SK-MEL-5 (cell line): ENCODE measurements around the gene EIF3F. TPM values are rescaled to one million over a fixed set of nuclear protein-coding genes. Genes with fewer than 3 reads are reported as not detected.

Experiments used
- DNase-seq: peaks from one replicate; pipeline ENCODE4 v3.0.0-alpha.2; 2016; ENCODE audit warnings: low read depth, low spot score
- in situ Hi-C: cut with HindIII; loops from 2 replicates; pipeline ENCODE4 v1.10.0; 2016; ENCODE audit warnings: low sequenced_read_pairs, high pct_unique_total_duplicates, low pct_unique_long_range_greater_than_20kb
- polyA plus RNA-seq, 2 experiments: library from polyadenylated mRNA; depleted of rRNA; stranded (reverse); fragments of >200 nt; gene quantifications; 2 replicates each; pipeline ENCODE4 v1.2.3, GENCODE V29; 2015
- total RNA-seq: library from RNA; depleted of rRNA; stranded (reverse); fragments of >200 nt; shearing (Covaris generic); gene quantifications from 2 replicates; pipeline ENCODE4 v1.2.3, GENCODE V29; 2014; rRNA removed

EIF3F gene, protein sequence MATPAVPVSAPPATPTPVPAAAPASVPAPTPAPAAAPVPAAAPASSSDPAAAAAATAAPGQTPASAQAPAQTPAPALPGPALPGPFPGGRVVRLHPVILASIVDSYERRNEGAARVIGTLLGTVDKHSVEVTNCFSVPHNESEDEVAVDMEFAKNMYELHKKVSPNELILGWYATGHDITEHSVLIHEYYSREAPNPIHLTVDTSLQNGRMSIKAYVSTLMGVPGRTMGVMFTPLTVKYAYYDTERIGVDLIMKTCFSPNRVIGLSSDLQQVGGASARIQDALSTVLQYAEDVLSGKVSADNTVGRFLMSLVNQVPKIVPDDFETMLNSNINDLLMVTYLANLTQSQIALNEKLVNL
- total RNA-seq, result 307 and 378 TPM in 2 replicates
- polyA plus RNA-seq (2015; cell fraction: cytosol; rRNA removed), result 488 and 548 TPM in 2 replicates
- 144 and 159 TPM in 2 replicates for polyA plus RNA-seq (2015; cell fraction: nucleus; rRNA removed)

DNA sequence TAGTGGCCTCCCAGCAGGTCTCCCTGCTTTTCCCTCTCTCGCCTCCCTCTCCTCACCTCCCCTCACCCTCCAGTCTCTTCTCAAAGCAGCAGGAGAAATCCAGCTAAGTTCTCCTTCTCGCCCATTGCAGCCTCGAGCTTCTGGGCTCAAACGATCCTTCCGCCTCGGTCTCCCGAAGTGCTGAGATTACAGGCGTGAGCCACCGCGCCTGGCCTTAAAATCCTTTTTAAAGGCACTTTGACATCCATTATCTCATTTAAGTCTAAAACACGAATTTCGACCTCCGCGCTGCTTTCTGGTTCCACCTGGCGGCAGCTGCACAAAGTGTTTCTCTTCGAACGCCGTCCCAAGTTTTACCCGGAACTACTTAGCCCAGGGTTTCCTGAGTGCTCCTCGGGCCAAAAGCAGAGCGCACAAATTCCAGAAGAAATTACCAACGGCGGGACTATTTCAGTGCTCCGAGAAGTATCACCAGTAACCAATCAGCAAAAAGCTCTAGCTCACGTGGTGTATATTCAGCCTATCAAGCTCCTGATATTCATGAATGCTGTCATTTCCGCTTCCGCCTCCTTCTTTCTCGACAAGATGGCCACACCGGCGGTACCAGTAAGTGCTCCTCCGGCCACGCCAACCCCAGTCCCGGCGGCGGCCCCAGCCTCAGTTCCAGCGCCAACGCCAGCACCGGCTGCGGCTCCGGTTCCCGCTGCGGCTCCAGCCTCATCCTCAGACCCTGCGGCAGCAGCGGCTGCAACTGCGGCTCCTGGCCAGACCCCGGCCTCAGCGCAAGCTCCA is at the start of gene EIF3F:
TSS of gene EIF3F (plus strand) at position 570 of the 792 bp plus-strand sequence. CDS start at position 586, 16 bp downstream.
- DNase-seq, result peak; percentile 99
- in situ Hi-C loops, result no loop called here

DNA sequence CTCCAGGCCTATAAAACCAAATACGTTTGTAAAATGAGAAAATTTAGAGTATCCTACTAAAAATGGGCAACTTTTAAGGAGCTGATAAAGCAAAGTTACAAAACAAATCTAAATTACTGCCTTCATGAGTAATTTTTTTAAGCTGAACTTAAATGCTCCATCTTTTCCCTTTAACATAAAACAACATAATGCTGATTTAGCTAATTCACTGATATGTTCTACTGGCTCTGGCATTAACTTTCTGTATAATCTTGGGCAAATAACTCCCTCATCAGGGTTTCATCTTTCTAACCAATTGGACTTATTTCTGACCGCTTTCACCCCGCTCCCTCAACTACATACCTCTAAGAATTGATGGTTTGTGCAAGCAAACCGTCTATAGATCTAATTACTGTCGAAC is 46.0 kb upstream of the EIF3F start:
- no peak for DNase-seq
- in situ Hi-C loops, result no loop called here

DNA sequence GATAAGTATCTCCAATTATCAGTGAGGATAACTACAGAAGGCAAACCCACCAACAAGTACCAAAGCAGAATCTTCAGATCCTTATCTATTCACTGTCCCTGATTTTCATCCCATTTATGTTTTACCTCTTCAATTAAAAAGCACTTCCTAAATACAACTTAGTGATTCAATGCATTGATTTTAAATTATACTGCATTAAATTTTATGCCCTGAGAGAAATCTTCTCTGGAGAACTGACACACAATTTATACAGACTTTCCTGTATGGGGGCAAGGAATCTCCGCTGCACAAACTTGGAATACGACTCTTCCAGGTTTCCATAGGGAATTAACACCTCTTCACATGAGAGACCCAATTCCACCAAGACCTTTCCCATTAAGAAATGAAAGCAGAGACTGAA is 45.5 kb upstream of the EIF3F start, which contains the start of gene OR10A3:
TSS of gene OR10A3 (minus strand) at position 101 of the 400 bp plus-strand sequence. CDS start 2,188 bp downstream, outside the sequence.
- in situ Hi-C loops, result no loop called here
- no peak for DNase-seq

DNA sequence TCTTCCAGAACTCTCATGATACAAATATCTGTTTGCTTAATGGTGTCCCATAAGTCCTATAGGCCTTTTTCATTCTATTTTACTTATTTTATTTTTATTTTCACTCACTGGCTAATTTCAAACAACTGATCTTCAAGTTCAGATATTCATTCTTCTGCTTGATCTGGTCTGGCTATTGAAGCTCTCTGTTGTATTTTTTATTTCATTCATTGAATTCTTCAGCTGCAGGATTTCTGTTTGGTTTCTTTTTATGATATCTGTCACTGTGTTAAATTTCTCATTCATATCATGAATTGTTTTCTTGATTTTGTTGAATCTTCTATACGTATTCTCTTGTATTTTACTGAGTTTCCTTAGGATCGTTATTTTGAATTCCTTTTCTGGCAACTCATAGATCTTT is 43.0 kb upstream of the EIF3F start:
- no peak for DNase-seq
- in situ Hi-C loops, result no loop called here

DNA sequence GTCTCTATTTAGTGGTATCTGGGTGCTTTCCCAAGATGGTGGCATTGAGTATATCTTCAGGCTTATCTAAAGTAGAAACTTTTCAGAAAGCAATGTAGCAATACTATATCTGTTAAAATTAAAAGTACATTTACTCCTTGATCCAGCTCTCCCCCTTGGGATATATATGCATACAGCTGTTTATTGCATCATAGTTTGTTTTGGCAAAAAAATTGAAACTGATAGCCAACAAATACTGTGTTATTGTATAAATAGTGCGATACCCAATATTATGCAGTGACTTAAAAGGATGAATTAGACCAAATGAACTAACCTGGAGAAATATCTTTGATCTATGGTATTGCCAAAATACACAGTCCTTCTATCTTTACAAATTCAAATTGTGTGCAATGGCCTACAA is 37.2 kb upstream of the EIF3F start:
- DNase-seq, result no peak
- in situ Hi-C loops, result no loop called here

DNA sequence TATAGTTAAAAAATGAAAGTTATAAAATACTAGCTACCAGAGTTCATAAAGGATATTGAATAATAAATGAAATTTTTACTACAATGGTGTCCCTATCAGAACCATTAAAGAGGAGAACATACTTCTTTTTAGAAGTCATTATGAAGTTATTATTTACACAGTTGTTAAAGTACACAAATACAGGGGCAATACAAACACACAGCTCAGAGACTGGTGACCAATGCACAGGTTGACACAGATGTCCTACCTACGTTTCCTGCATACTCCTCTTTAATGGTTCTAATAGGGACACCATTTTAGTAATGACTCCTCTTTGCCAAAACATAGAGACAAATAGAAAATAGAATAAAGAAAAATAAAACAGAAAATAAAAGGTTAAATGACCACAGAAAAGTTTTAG is 31.9 kb upstream of the EIF3F start:
- in situ Hi-C loops, result no loop called here
- DNase-seq, result no peak

DNA sequence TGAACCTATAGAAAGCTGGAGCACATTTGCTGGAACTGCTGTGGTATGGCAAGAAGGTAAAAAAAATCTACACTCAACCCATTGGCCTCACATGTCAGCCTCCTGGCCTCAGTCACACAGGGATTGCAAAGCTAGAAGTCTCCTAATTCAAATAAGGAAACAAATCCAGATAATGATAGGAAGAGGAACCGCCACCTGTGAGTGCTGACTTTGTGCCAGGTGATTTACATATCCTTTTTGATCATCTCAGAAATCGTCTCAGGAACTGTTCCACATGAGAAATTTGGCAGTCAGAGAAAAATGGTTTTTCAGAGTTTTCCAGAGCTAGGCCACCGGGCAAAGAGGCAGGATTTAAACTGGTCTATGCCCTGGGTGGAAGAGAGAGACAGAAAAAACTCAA is 22.9 kb upstream of the EIF3F start:
- in situ Hi-C loops, result no loop called here

DNA sequence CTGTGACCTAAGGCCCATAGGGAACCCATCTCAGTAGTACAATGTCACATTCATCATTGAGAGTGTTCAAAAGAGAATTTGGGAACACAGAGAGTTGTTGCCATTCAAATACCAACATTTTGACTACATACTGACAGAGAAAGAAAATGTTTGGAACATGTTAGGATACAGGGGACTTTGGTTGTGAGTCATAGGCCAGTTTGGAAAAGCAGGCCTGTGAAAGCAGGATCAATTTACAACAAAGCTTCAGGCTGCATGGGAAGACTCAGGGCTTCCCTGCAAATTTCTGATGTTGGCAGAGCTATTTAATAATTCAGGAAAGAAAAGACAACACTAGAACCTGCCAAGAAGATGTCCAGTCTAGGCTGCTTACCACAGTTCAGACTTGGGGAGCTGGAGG is 22.3 kb upstream of the EIF3F start:
- in situ Hi-C loops, result no loop called here
- DNase-seq, result no peak

More for the DNA sequence above, 22.9 kb upstream of the EIF3F start:
- no peak for DNase-seq

DNA sequence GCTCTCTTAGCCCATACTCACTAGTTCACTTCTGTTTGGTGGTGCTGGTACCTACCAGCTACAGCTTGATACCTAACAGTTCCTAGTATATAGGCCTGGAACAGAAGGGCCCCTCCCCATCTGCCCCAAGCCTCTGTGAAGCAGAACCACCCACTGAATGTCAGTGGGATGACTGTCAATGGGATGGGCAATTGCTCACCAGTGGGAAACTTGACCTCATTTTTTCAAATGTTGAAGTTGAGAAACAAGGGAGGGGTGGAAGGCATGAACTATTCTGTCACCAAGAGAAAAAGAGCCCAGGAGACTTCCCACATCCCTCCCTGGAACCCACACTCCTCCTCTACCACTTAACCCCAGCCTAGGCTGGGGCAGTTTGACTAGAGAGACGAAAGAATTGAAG is 21.8 kb upstream of the EIF3F start, which contains the start of gene NLRP10:
TSS of gene NLRP10 (minus strand) at position 62 of the 400 bp plus-strand sequence. CDS start 1,952 bp downstream, outside the sequence.
- no peak for DNase-seq
- in situ Hi-C loops, result no loop called here

DNA sequence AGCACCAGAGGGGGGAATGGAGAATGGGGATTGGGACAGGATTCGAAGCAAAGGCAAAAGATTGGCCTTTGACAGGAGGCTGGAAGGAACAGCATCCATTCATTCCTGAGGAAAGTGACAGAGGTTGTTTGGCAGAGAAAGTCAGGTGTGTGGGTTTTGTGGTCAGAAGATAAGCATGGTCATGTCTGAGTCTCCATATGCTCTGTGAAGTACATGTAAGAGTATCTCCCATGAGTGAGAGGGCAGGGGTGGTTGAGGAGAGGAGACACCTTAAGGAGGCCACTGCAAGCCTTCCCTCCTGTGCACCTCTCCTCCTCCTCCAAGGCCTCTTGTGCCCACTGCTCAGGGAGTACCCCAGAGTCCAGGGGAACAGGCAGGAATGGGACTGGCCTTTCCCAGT is 20.0 kb upstream of the EIF3F start:
- no peak for DNase-seq
- in situ Hi-C loops, result no loop called here

DNA sequence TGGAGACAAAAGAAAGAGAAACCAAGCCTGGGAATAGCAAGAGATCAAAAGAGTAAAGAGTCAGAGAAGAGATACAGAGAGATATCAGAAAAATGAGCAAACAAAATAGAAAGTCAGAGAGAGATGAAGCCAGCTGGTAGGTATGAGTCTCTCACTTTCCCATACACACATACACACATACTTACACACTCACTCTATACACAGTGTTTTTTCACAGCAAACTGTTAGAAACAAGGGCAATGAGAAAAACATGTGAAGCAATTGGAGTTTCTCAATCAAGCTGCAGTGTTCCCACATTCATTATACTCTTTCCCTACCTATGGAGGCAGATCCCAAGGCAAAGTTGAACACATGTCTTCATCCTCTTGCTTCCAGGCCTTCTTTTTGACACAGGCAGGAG is 19.3 kb upstream of the EIF3F start:
- no peak for DNase-seq
- in situ Hi-C loops, result no loop called here

DNA sequence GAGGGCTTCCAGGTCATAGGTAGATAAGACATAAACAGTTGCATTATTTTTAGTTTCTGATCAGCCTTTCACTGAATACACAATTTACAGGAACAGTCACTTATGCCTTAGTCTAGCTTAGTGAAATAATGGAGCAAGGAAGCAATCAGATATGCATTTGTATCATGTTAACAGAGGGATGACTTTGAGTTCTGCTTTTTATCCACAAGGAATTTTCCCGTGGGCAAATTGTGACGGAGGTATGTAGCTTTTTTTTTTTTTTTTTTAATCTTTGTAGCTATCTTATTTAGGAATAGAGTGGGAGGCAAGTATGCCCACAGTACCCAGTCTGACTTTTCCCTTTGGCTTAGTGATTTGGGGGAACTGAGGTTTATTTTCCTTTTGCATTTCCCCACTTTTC is 18.5 kb upstream of the EIF3F start:
- in situ Hi-C loops, result no loop called here

DNA sequence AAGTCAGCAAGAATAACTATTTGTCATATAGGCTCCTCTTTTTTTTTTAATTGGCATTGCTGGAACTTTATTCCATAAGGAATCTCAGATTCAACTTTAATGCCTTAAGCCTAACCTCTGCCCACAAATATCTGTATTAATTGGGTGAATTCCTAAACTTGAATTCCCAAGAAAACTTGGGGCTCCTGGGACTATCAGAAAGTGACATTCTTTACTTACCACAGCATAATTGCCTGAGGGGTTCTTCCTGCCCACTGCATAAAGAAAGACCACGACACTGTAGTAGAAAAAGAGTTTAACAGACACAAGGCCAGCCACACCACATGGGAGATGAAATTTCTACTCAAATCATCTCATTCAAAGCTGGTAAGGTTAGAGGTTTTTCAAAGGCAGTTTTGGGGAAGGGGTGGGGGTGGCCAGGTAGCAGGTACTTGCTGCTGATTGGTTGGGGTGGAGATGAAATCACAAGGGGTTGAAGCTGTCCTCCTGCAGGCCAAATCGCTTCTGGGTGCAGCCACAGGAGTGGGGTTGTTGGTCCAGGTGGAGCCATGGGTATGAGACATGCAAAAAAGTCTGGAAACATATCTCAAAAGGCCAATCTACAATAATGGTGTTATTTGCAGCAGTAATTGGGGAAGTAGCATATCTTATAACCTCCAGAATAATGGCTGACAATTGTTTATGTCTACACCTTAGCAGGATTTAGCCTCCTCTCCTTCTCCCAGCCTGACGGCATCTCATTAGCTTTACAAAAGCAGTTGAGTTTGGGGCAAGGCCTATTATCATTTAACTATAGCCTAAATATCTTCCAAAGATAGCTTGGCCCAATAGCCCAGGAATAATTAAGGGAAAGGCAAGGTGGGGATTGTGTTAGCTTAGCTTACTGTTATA is 17.1 kb upstream of the EIF3F start:
- in situ Hi-C loops, result no loop called here
- no peak for DNase-seq

More for the DNA sequence above, 18.5 kb upstream of the EIF3F start:
- no peak for DNase-seq

DNA sequence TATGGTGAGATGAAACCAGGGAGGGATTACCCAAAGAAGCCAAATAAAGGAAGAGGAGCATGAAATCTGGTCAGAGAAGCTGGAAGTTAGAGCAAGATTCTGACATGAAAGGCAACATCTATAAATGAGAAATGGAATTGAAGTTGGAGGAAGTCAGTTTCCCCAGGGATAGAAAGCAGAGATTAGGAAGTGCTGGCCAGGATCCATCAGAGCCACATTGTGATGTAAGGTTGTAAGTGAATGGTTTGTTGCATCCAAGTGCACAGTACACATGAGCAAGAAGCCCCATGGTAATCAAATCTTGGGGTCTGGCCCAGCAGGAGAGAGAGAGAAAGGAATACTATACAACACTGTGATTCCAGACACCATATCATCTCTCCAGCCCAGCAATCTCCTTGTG is 15.3 kb upstream of the EIF3F start:
- DNase-seq, result no peak
- in situ Hi-C loops, result no loop called here

DNA sequence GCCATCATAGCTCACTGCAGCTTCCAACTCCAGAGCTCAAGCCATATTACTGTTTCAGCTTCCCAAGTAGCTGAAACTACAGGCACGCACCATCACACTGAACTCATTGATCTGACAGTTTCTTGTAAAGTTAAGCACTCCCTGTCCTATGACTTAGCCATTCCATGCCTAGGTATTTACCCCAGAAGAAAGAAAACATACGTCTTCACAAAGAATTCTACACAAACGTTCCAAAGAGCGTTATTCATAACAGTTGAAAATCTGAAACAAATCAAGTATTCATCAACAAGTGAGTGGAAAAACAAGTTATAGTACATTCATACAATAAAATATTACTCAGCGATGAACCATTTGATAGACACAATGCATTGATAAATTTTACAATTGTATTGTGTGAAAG is 14.1 kb upstream of the EIF3F start:
- DNase-seq, result peak; percentile 82
- in situ Hi-C loops, result no loop called here

DNA sequence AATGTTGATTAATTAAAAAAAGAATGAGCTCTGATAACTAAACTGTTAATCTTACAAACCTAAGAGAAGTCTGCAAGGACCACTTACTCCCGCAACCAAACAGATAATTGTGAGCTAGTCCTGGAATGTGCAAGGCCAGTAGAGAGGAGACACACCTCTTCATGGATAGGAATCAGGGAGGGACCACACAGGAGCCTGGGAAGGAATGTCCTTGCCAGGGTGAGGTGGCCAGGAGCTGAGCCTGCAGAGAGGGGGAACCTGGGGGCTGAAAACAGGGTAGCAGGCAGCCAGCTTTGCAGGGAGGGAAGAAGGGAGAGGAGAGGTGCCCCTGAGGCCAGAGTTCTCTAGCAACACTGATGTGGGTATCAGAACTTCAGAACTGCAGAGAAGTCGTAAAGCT is 12.5 kb upstream of the EIF3F start:
- no peak for DNase-seq
- in situ Hi-C loops, result no loop called here

DNA sequence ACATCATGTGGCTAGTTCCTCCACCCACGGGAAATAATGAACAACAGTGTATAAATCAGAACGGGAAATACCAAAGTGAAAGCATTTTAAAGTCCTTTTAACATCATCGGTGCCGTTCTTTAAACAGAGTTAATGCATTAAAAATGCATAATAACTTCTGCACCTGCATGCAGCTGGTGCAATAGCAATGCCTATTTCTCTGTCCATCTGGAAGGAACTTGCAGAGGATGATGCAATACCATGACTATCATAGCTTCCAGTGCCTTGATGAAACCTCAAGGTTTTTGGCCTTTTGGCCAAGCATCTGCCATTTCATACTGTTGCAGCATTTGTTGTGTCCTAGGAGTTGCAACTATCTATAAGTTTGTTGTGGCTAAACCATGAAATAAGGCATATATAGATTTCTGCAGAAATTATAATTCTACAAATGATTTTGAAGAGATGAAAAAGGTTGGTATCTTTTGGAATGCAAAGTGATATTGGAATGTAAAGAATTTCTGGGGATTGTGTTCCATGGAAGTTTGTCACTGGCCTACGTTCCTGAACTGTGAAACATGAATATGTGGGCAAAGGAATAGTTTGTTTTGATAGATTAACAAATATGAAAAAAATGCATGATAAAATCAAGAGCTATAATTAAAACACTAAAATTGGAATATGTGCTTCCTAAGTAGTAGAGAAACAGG is 9.8 kb upstream of the EIF3F start:
- in situ Hi-C loops, result no loop called here
- DNase-seq, result peak; percentile 26
